Measurements from ENCODE around the gene SFXN1.

The SFXN1 gene

DNA sequence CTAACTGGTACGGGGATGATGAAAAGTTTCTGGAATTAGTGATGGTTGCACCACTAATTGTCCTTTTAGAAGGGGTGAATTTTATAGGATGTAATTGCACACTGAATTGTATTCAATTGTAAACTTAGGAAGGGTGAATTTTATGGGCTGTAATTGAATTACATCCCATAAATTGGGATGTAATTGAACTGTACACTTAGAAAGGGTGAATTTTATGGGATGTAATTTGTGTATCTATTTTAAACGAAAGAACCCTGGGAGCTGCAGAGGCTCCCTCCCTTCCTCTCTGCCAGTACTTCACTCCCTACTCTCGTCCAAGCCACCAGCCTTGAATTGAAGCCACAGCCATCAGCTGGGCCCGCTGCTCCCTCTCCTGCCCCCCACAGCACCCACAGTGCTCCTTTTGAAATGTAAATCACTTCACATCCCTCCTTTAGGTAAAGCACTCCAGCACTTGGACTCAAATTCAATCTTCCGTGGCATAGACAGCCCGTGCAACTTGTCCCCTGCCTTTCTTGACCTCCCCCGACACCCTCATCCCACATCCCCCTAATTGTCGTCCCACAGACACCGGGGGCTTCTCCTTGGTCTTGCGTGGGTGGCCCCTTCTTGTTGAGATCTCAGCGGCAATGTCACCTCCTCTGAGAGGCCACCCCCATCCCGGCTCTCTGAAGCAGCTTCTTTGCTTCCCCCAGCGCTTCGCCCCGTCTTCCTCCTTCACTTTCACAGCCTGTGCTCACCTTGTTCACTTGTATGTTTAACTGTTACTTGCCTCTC lies 95.3 kb downstream of the SFXN1 start:
- peaks cover 4% of the 10 kb centered on the region for H3K9me3 ChIP-seq (ENCODE audit: control insufficient read depth, low read length)
- no peak overlapping the region for H3K27ac ChIP-seq (ENCODE audit: low read depth, low read length, severe bottlenecking)
- H3K4me3 ChIP-seq (ENCODE audit: extremely low read depth, insufficient read depth, low read length, poor library complexity, severe bottlenecking) = no peak overlapping the region
- H3K4me1 ChIP-seq (ENCODE audit: control insufficient read depth, insufficient read depth, low read length, poor library complexity, severe bottlenecking) = no peaks in the 10 kb centered on the region
- H3K36me3 ChIP-seq (ENCODE audit: control insufficient read depth, insufficient read depth, low read length) = no peaks in the 10 kb centered on the region
- WGBS, 2 experiments (ENCODE audit: insufficient coverage in 2 of 2) = 24 to 25% methylated on average over 11 to 12 of the region's 15 CpGs

DNA sequence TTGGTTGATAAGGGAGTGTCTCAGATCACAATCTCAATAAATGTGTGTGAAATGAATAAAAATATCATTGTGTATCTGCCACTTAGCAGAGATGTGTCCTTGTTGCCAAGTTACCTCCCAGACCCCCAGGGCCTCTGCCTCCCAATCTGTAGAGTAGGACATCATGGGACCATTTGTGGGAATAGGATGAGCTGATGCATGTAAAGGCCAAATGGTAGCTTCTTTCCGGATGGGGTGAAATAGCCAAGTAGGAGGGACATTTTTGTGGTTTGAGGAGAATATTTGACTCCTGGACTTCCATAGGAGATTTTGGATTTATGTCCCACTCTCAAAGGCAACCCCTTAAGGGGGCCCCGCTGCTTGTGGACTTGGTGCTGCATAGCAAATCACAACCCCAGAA lies 96.9 kb downstream of the SFXN1 start:
- Histone ChIP-seq H3K4me3 (ENCODE audit: extremely low read depth, insufficient read depth, low read length, poor library complexity, severe bottlenecking) (no peak overlapping the region), H3K27ac (ENCODE audit: low read depth, low read length, severe bottlenecking) (no peak overlapping the region), H3K4me1 (ENCODE audit: control insufficient read depth, insufficient read depth, low read length, poor library complexity, severe bottlenecking) (peaks cover 4% of the 10 kb centered on the region), H3K36me3 (ENCODE audit: control insufficient read depth, insufficient read depth, low read length) (no peaks in the 10 kb centered on the region), H3K9me3 (ENCODE audit: control insufficient read depth, low read length) (peaks cover 4% of the 10 kb centered on the region)
- 93 to 100% methylated on average over 1 to 2 of the region's 2 CpGs for WGBS, 2 experiments (ENCODE audit: insufficient coverage in 2 of 2)

DNA sequence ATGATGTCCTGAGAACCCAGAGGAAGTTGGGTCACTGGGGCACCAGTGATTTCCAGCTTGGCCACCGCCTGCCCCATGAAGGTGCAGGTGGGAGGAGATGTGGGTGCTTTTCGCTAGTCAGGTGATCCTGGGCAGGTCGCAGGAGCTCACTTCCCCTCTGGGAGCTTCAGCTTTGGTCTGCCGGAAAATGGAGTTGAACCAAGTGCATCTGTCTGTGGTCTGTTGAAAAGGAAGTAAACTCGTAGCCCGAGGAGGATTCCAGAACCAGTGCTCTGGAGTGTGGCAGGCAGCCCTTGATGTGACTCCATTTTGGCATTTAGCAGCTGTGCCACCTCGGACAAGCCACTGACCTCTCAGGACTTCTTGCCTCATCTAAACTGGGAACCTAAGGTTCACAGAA lies 97.7 kb downstream of the SFXN1 start:
- Histone ChIP-seq H3K4me1 (ENCODE audit: control insufficient read depth, insufficient read depth, low read length, poor library complexity, severe bottlenecking) (peaks cover 4% of the 10 kb centered on the region), H3K36me3 (ENCODE audit: control insufficient read depth, insufficient read depth, low read length) (no peaks in the 10 kb centered on the region), H3K27ac (ENCODE audit: low read depth, low read length, severe bottlenecking) (no peak overlapping the region), H3K9me3 (ENCODE audit: control insufficient read depth, low read length) (peaks cover 3% of the 10 kb centered on the region), H3K4me3 (ENCODE audit: extremely low read depth, insufficient read depth, low read length, poor library complexity, severe bottlenecking) (no peak overlapping the region)
- WGBS, 2 experiments (ENCODE audit: insufficient coverage in 2 of 2) = 94 to 98% methylated on average over 6 of the region's 7 CpGs

GRCh38 chr5:175576591-175576990 lies 98.2 kb downstream of the SFXN1 start:
- Histone ChIP-seq H3K36me3 (ENCODE audit: control insufficient read depth, insufficient read depth, low read length) (no peaks in the 10 kb centered on the region), H3K4me1 (ENCODE audit: control insufficient read depth, insufficient read depth, low read length, poor library complexity, severe bottlenecking) (peaks cover 4% of the 10 kb centered on the region), H3K27ac (ENCODE audit: low read depth, low read length, severe bottlenecking) (no peak overlapping the region), H3K4me3 (ENCODE audit: extremely low read depth, insufficient read depth, low read length, poor library complexity, severe bottlenecking) (no peak overlapping the region), H3K9me3 (ENCODE audit: control insufficient read depth, low read length) (no peaks in the 10 kb centered on the region)
- 97 to 98% methylated on average over 5 to 6 of the region's 6 CpGs for WGBS, 2 experiments (ENCODE audit: insufficient coverage in 2 of 2)
